ENCODE data around the gene COL9A1.

DNA sequence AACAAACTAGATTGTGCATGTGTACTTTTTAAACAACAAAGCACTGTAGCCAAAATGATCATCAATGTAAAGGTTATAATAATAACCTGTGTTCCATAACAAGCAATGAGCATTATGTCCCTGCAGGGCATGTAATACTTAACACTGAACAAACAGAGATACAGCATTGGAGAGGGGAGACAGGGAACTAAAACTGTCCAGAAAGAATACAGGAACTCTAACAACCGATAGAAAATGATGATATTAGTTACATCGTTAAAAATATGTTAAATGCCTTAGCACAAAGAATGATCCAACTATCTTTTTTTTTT is 80.5 kb downstream of the COL9A1 start:
- TF ChIP-seq FOXM1 (IDR thresholded peaks at IDR 0.05; ENCODE audit: borderline replicate concordance) (no peak), ELF4 (IDR thresholded peaks at IDR 0.05) (no peak), FOXK2 (IDR thresholded peaks at IDR 0.05) (no peak), ARNT (IDR thresholded peaks at IDR 0.05) (no peak), NFRKB (IDR thresholded peaks at IDR 0.05) (no peak), SUZ12 (IDR thresholded peaks at IDR 0.05) (no peak), HDGF (IDR thresholded peaks at IDR 0.05; ENCODE audit: borderline replicate concordance) (no peak)
- TF ChIP-seq, protein P1, sequence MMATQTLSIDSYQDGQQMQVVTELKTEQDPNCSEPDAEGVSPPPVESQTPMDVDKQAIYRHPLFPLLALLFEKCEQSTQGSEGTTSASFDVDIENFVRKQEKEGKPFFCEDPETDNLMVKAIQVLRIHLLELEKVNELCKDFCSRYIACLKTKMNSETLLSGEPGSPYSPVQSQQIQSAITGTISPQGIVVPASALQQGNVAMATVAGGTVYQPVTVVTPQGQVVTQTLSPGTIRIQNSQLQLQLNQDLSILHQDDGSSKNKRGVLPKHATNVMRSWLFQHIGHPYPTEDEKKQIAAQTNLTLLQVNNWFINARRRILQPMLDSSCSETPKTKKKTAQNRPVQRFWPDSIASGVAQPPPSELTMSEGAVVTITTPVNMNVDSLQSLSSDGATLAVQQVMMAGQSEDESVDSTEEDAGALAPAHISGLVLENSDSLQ (IDR thresholded peaks at IDR 0.05), result no peak

All from HEK293T (cell line).